ENCODE measurements around the gene EED.

GRCh38 chr11:86288776-86289507 lies 44.4 kb downstream of the EED start:
- TF ChIP-seq CTCF (IDR thresholded peaks at IDR 0.05): no peak
- TF ChIP-seq POLR2A (IDR thresholded peaks at IDR 0.05): no peak

Measured in thyroid gland (tissue), 4 donors.